Erythroblast (primary cell): ENCODE measurements around the gene IRS2.

ENCODE experiments used
- GATA1 ChIP-seq: IDR thresholded peaks from 2 replicates; pipeline ENCODE4 v1.6.1; 2011; ENCODE audit warnings: low read depth, mild to moderate bottlenecking, control low read depth, low read length, moderate library complexity
- POLR2A ChIP-seq: IDR thresholded peaks from 2 replicates; pipeline ENCODE4 v1.6.1; 2011; ENCODE audit warnings: mild to moderate bottlenecking, low read length

GRCh38 chr13:109812382-109812781 is 26.0 kb upstream of the IRS2 start:
- TF ChIP-seq POLR2A, result no peak
- no peak for TF ChIP-seq GATA1
